Chondrocyte (in vitro differentiated cells): Measurements from ENCODE around the gene TMEM91. TPM values are rescaled to one million over a fixed set of nuclear protein-coding genes. Genes with fewer than 3 reads are reported as not detected.
"Not testable (repeated sequence)": the region's sequence is repeated elsewhere in the genome, so short reads cannot be mapped to it uniquely, and the experiment has no call there.

Experiments
- DNase-seq: peaks from one replicate; pipeline ENCODE4 v3.0.0; 2021; ENCODE audit warnings: mixed read lengths, low spot score
- H3K27ac Mint-ChIP-seq: one replicate; pipeline ENCODE4 v1.8.0; 2021; ENCODE audit warnings: mild to moderate bottlenecking, moderate library complexity, mixed read lengths; ENCODE audit not compliant: unreplicated experiment
- H3K27me3 Mint-ChIP-seq: 2 replicates; pipeline ENCODE4 v1.8.0; 2021; ENCODE audit warnings: low read depth, mixed read lengths
- H3K36me3 Mint-ChIP-seq: 2 replicates; pipeline ENCODE4 v1.8.0; 2021; ENCODE audit warnings: low read depth, mixed read lengths
- H3K4me1 Mint-ChIP-seq: 2 replicates; pipeline ENCODE4 v1.8.0; 2021; ENCODE audit warnings: low read depth, mild to moderate bottlenecking, mixed read lengths
- H3K4me3 Mint-ChIP-seq: one replicate; pipeline ENCODE4 v1.8.0; 2021; ENCODE audit warnings: mild to moderate bottlenecking, moderate library complexity, mixed read lengths; ENCODE audit not compliant: unreplicated experiment
- H3K9me3 Mint-ChIP-seq: 2 replicates; pipeline ENCODE4 v1.8.0; 2021; ENCODE audit warnings: low read depth, mixed read lengths
- total RNA-seq: library from RNA; stranded (reverse); gene quantifications from 3 replicates; pipeline ENCODE4 v1.2.1, GENCODE V29; 2021
- TF ChIP-seq, protein P1 (sequence below): fragments of 200-600 bp; sonication (generic); IDR thresholded peaks from 2 replicates; pipeline ENCODE4 v1.5.0; 2021; ENCODE audit warnings: antibody characterized with exemption, mild to moderate bottlenecking, moderate library complexity

Gene TMEM91
- total RNA-seq, 1 donor from 2014 or later: 4.8 TPM

DNA sequence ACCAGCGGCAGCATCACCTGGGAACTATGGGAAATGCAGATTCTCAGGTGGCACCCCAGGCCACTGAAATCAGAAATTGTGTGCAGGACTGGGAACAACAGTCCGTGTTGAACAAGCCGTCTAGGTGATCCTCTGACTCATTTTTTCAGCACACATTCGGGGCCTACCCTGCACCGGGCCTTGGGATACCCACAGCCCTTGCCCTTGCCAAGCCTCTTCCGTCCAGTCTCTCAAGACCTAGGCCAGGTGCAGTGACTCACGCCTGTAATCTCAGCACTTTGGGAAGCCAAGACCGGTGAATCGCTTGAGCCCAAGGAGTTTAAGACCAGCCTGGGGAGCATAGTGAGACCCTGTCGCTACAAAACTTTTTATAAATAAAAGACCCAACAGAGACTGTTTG, 40.9 kb upstream of the TMEM91 start:
- Mint-ChIP-seq H3K27me3 (no peaks in the 10 kb centered on the region), H3K27ac (no peak overlapping the region), H3K9me3 (no peaks in the 10 kb centered on the region), H3K36me3 (peaks cover 32% of the 10 kb centered on the region), H3K4me1 (peaks cover 10% of the 10 kb centered on the region), H3K4me3 (no peak overlapping the region)
- TF ChIP-seq, protein P1, sequence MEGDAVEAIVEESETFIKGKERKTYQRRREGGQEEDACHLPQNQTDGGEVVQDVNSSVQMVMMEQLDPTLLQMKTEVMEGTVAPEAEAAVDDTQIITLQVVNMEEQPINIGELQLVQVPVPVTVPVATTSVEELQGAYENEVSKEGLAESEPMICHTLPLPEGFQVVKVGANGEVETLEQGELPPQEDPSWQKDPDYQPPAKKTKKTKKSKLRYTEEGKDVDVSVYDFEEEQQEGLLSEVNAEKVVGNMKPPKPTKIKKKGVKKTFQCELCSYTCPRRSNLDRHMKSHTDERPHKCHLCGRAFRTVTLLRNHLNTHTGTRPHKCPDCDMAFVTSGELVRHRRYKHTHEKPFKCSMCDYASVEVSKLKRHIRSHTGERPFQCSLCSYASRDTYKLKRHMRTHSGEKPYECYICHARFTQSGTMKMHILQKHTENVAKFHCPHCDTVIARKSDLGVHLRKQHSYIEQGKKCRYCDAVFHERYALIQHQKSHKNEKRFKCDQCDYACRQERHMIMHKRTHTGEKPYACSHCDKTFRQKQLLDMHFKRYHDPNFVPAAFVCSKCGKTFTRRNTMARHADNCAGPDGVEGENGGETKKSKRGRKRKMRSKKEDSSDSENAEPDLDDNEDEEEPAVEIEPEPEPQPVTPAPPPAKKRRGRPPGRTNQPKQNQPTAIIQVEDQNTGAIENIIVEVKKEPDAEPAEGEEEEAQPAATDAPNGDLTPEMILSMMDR: no peak
- DNase-seq: no peak

DNA sequence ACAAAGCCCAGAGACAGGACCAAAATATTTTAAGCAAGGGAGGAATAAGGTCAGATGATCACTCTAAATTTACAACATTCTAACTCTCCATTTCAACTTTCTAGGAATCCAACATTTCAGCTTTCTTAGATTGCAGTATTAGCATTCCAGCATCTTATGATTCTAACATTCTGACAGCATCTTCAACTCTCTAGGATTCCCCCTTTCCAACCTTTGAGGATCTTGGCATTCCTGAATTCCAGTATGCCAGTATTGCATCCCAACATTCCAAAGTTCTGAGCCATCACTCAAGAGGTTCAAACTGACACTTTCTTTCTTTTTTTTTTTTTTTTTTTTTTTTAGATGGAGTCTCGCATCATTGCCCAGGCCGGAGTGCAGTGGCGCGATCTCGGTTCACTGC, 36.4 kb upstream of the TMEM91 start:
- no peak for DNase-seq
- Mint-ChIP-seq H3K27ac (no peak overlapping the region), H3K4me3 (no peak overlapping the region), H3K4me1 (peaks cover 4% of the 10 kb centered on the region), H3K9me3 (no peaks in the 10 kb centered on the region), H3K27me3 (no peaks in the 10 kb centered on the region), H3K36me3 (peaks cover 32% of the 10 kb centered on the region)
- TF ChIP-seq, protein P1: no peak

DNA sequence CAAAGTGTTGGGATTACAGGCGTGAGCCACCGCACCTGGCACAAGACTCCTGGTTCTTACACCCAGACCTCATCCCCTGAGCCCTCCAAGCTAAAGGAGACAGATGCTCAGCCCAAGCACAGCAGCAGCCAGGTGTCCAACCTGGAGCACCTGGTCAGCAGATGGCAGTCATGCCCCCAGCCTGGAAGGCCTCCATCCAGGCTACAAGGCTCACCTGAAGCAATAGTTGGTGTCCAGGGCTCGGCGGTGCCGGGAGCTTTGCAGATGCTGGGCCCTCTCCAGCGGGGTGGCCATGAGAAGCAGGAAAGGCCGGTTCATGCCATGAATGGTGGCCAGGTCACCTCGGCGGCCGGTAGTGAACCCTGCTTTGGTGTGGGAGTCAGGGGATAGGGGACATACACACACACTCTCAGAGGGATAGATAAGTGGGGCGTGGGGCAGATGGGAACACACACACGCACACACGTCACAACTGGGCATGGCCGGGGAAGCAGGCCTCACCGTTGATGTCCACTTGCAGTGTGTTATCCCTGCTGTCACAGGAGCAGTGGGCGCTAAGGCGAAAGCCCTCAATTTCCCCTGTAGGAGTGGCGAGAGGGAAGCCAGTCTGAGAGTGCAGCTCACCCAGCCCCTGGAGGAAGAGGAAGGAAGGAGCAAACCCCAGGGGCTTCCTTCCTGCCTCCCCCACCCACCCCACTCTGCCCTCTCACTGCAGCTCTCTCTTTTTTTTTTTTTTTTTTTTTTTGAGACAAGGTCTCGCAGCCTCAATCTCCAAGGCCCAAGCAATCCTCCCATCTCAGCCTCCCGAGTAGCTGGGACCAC, 34.5 kb upstream of the TMEM91 start:
- H3K4me3 Mint-ChIP-seq: no peak overlapping the region
- H3K9me3 Mint-ChIP-seq: no peaks in the 10 kb centered on the region
- H3K36me3 Mint-ChIP-seq: peaks cover 33% of the 10 kb centered on the region
- DNase-seq: no peak
- no peak overlapping the region for H3K27ac Mint-ChIP-seq
- H3K4me1 Mint-ChIP-seq: peaks cover 4% of the 10 kb centered on the region
- TF ChIP-seq, protein P1: no peak
- H3K27me3 Mint-ChIP-seq: no peaks in the 10 kb centered on the region

DNA sequence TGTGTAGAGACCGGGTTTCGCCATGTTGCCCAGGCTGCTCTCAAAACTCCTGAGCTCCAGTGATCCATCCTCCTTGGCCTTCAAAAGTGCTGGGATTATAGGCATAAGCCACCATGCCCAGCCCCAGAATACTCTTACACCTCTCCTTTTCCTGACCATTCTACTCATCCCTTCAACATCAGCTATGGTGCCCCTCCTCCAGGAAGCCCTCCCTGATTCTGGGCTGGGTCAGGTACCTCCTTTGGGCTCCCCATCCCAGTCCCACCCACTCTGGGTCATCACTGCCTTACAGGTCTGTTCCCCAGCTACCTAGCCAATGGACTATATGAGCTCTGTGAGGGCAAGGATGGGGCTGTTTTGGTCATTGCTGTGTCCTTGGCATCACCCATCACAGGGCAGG, 32.2 kb upstream of the TMEM91 start:
- TF ChIP-seq, protein P1: no peak
- no peak overlapping the region for H3K4me3 Mint-ChIP-seq
- peaks cover 33% of the 10 kb centered on the region for H3K36me3 Mint-ChIP-seq
- no peaks in the 10 kb centered on the region for H3K9me3 Mint-ChIP-seq
- DNase-seq: no peak
- peaks cover 12% of the 10 kb centered on the region for H3K4me1 Mint-ChIP-seq
- no peaks in the 10 kb centered on the region for H3K27me3 Mint-ChIP-seq
- no peak overlapping the region for H3K27ac Mint-ChIP-seq

DNA sequence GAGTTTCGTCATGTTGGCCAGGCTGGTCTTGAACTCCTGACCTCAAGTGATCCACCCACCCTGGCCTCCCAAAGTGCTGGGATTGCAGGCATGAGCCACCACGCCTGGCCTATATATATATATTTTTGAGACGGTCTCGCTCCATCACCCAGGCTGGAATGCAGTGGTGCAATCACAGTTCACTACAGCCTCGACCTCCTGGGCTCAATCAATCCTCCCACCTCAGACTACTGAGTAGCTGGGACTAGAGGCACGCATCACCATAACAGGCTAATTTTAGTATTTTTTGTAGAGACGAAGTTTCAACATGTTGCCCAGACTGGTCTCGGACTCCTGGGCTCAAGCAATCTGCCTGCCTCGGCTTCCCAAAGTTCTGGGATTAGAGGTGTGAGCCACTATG, 29.4 kb upstream of the TMEM91 start:
- Mint-ChIP-seq H3K4me1 (peaks cover 27% of the 10 kb centered on the region), H3K36me3 (peaks cover 24% of the 10 kb centered on the region)
- not testable (repeated sequence) for H3K4me3 Mint-ChIP-seq, H3K27ac Mint-ChIP-seq, H3K27me3 Mint-ChIP-seq, DNase-seq, H3K9me3 Mint-ChIP-seq
